ENCODE results near the gene HOXC10.

HOXC10 gene

DNA sequence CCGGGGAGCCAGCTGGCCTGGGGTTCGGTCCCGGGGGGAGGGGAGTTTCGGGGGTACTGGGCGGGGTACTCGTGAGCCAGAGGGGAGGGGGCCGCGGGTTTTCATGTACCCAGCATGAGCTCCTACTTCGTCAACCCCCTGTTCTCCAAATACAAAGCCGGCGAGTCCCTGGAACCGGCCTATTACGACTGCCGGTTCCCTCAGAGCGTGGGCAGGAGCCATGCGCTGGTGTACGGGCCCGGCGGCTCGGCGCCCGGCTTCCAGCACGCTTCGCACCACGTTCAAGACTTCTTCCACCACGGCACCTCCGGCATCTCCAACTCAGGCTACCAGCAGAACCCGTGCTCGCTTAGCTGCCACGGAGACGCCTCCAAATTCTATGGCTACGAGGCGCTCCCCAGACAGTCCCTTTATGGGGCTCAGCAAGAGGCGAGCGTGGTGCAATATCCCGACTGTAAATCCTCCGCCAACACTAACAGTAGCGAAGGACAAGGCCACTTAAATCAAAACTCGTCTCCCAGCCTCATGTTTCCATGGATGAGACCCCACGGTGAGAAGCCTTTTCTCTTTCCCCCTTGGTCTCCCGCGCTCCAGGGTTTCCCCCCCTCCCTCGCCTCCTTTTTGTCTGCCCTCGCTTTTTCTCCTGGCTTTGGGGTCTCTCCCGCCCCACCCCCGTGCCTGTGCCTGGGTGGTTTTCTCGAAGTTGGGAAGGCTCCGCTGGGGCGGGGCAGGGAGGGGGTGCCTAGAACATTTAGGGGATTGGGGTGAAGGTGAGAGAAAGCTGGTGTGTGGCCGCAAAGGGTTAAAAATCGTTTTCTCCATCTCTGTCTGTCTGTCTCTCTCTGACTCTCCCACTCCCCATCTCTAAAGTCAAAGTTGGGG lies 24.5 kb downstream of the HOXC10 start:
- Histone ChIP-seq H3K4me1 (ENCODE audit: control insufficient read depth, insufficient read depth, low read length) (peaks cover 14% of the 10 kb centered on the region), H3K9me3 (ENCODE audit: control insufficient read depth in 2 of 2, low read length in 2 of 2) (no peaks in the 10 kb centered on the region), H3K4me3 (ENCODE audit: low read length in 2 of 2) (peak overlapping the region; percentile 31 to 52), H3K27ac (ENCODE audit: low read length) (no peak overlapping the region), H3K27me3 (ENCODE audit: control insufficient read depth in 1 of 2, insufficient read depth in 2 of 2, low read length in 2 of 2) (peaks cover 84 to 95% of the 10 kb centered on the region in 2 donors), H3K36me3 (ENCODE audit: control insufficient read depth in 2 of 2, insufficient read depth in 2 of 2, low read length in 2 of 2) (no peaks in the 10 kb centered on the region), H3K9ac (ENCODE audit: low read length in 2 of 2) (no peak overlapping the region)

DNA sequence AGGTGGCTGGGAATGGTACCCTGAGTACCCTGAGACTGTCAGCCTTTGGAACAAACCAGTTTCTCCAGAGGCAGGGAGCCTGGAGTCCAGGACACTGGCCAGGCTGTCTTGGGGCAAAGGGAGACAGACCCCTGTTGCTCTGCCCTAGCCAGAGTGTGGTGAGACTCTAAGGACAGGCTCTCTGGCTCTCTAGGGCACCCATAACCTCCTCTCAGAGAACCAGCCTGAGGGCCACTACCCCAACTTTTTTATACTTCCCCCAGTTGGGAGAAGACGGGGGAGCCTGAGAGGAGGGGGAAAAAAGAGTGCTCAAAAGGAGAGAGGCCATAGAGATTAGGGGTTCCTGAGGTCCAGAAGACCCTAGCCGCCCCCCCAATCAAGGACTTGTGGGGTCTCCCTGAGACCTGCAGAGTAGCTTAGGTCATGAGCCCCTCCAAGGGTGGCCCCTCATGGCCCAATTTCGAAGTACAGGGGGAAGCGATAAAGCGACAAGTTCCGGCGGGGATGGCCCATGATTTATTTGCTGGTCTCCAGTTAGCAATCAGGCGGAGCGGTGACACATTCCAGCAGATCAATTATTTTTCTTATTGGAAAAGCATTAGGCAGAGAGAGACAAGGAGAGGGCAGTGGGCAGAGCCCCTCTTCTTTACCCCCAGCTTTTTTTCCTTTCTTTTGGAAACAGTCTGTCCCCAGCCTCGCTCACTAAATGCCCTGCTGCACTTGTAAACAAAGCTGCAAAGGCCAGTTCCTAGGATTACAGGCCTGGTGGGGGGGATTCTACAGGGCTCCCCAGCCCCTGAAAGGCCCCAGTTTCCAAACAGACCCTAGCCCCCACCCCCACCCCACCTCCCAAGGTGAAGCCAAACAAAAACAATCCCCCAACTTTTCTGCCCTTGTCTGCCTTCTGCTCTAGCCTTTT lies 25.4 kb downstream of the HOXC10 start:
- Histone ChIP-seq H3K36me3 (ENCODE audit: control insufficient read depth in 2 of 2, insufficient read depth in 2 of 2, low read length in 2 of 2) (no peaks in the 10 kb centered on the region), H3K4me3 (ENCODE audit: low read length in 2 of 2) (no peak overlapping the region), H3K9me3 (ENCODE audit: control insufficient read depth in 2 of 2, low read length in 2 of 2) (no peaks in the 10 kb centered on the region), H3K9ac (ENCODE audit: low read length in 2 of 2) (no peak overlapping the region), H3K4me1 (ENCODE audit: control insufficient read depth, insufficient read depth, low read length) (peaks cover 16% of the 10 kb centered on the region), H3K27ac (ENCODE audit: low read length) (no peak overlapping the region), H3K27me3 (ENCODE audit: control insufficient read depth in 1 of 2, insufficient read depth in 2 of 2, low read length in 2 of 2) (peaks cover 84 to 95% of the 10 kb centered on the region in 2 donors)

DNA sequence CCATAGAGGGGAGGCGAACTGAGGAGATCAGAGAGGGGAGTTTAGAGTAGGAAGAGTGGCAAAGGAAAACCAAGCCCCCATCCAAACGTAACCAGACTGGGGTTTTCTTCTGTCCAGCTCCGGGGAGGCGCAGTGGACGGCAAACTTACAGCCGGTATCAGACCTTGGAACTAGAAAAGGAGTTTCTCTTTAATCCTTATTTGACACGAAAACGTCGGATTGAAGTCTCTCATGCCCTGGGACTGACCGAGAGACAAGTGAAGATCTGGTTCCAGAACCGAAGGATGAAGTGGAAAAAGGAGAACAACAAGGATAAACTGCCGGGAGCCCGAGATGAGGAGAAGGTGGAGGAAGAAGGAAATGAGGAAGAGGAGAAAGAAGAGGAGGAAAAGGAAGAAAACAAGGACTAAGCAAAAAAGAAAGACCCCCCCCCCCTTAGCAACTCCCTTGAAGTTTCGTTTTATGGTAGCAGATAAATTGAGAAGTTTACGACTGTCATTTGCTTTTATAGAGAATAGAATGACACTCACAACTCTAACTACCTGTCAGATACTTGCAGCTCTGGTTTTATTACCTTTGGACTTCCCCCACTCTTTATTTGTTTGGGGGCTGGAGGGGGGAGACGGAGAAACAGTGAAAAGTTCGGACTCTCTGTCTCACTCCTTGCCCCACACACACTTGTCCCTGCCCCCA lies 26.2 kb downstream of the HOXC10 start:
- Histone ChIP-seq H3K9me3 (ENCODE audit: control insufficient read depth in 2 of 2, low read length in 2 of 2) (no peaks in the 10 kb centered on the region), H3K36me3 (ENCODE audit: control insufficient read depth in 2 of 2, insufficient read depth in 2 of 2, low read length in 2 of 2) (no peaks in the 10 kb centered on the region), H3K4me3 (ENCODE audit: low read length in 2 of 2) (no peak overlapping the region), H3K4me1 (ENCODE audit: control insufficient read depth, insufficient read depth, low read length) (peaks cover 14% of the 10 kb centered on the region), H3K9ac (ENCODE audit: low read length in 2 of 2) (no peak overlapping the region), H3K27me3 (ENCODE audit: control insufficient read depth in 1 of 2, insufficient read depth in 2 of 2, low read length in 2 of 2) (peaks cover 85 to 95% of the 10 kb centered on the region in 2 donors), H3K27ac (ENCODE audit: low read length) (no peak overlapping the region)

DNA sequence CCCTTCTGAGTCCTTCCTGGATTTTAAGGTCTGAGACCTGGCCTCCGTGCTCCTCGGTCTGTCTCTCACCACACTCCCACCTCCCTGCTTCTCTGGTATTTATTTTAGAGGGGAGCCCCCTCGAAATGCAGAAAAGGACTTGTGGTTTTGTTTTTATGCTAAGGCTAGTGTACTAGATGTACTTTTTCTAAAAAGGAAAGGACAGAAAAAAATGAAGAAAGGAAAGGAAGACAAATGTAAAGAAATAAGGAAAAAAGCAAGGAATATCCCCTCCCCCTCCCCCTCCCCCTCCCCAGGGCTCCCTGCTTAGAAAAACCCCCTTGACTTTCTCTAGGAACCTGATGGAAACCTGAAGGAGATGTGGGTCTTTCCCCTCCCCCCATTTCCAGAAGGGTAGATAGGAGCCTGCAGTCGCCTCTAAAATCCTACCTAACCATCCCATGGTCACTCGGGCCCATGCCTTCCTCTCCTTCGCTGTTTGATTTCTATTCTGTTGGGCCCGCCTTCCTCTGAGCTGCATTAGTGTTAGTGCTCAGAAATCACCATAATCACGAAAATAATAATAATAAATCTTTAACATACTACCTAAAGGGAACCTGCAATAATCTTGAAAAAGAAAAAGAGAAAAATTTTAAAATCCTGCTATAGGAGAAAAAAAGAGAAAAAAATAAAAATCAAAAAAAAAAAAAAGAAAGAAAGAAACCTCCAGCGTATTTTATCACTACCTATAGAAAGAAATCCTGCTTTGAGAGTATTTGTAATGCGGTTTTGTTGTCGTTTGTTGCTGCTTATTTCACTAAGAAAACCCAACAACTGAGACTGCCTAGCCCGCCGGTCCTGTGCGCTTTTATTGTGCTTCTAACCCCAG lies 27.0 kb downstream of the HOXC10 start:
- no peak overlapping the region for H3K9ac ChIP-seq (ENCODE audit: low read length in 2 of 2)
- H3K27ac ChIP-seq (ENCODE audit: low read length) = no peak overlapping the region
- peaks cover 80 to 90% of the 10 kb centered on the region in 2 donors for H3K27me3 ChIP-seq (ENCODE audit: control insufficient read depth in 1 of 2, insufficient read depth in 2 of 2, low read length in 2 of 2)
- no peaks in the 10 kb centered on the region for H3K9me3 ChIP-seq (ENCODE audit: control insufficient read depth in 2 of 2, low read length in 2 of 2)
- no peaks in the 10 kb centered on the region for H3K36me3 ChIP-seq (ENCODE audit: control insufficient read depth in 2 of 2, insufficient read depth in 2 of 2, low read length in 2 of 2)
- H3K4me3 ChIP-seq (ENCODE audit: low read length in 2 of 2) = no peak overlapping the region
- peaks cover 11% of the 10 kb centered on the region for H3K4me1 ChIP-seq (ENCODE audit: control insufficient read depth, insufficient read depth, low read length)

DNA sequence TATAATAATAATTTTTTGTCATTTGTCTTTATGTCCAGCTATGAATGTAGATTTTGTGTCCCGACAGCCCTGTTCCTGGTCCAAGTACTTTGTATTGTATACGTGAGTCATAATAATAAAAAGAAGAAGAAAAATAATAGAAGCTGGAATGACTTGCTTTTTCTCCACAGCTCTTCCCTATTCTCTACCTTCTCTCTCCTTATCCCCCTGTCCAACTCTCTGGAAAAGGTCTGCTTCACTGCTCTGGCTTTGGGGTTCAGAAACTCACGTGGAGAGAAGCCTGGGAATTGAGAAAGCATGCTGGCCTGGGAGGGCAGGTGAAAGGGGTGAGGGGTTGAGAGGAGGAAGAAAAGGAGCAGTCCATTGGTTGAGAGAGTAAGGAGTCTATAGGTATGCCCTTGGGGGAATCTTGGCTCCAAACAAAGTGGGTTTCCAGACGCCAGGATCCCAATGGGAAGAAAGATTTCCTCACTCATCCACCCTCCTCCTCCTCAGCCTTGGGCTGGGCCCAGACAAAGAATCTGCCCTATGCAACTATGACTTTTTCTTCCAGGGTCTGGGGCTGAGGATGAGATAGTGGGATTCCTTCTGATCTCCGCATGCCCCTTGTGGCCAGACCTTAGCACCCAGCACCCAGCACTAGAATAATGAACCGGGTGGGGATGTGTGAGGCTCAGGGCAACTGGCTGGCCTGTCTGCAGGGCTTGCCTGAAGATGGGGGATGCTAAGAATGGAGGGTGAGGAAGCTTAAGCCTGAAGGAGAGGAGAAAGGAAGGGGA lies 27.9 kb downstream of the HOXC10 start:
- no peaks in the 10 kb centered on the region for H3K36me3 ChIP-seq (ENCODE audit: control insufficient read depth in 2 of 2, insufficient read depth in 2 of 2, low read length in 2 of 2)
- H3K9me3 ChIP-seq (ENCODE audit: control insufficient read depth in 2 of 2, low read length in 2 of 2) = no peaks in the 10 kb centered on the region
- H3K9ac ChIP-seq (ENCODE audit: low read length in 2 of 2) = no peak overlapping the region
- peaks cover 76 to 87% of the 10 kb centered on the region in 2 donors for H3K27me3 ChIP-seq (ENCODE audit: control insufficient read depth in 1 of 2, insufficient read depth in 2 of 2, low read length in 2 of 2)
- no peak overlapping the region for H3K27ac ChIP-seq (ENCODE audit: low read length)
- peaks cover 13% of the 10 kb centered on the region for H3K4me1 ChIP-seq (ENCODE audit: control insufficient read depth, insufficient read depth, low read length)
- no peak overlapping the region for H3K4me3 ChIP-seq (ENCODE audit: low read length in 2 of 2)

DNA sequence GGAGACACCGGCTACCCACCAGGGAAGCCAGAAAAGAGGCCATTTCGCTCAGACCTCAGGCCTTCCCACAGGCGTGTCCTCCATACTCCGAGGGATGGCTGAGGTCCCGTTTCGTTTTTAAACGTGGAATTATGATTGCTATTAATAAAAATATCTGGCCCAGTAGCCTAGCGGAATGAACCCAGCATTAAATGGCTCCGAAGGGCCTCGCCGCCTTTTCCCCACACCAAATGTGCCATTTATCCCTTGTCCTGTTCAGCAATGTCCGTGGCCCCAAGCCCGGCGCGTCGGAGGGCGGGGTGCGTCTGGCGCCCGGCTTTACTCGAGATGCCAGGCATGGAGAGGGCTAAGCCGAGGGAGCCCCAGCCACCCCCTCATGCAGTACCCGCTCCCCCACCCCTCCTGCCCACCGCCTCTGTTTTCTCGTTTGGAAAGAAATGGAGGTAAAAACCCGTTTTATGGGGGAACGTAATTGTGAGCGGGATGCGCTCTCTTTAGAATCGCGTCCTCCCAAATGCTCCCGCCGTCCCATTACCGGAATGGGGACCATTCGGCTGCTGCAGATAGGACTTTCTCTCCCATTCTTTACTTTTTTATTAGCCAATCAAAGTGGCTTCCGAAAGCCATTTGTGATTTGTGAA lies 29.6 kb downstream of the HOXC10 start:
- Histone ChIP-seq H3K27me3 (ENCODE audit: control insufficient read depth in 1 of 2, insufficient read depth in 2 of 2, low read length in 2 of 2) (peaks cover 75 to 88% of the 10 kb centered on the region in 2 donors), H3K9ac (ENCODE audit: low read length in 2 of 2) (no peak overlapping the region), H3K4me1 (ENCODE audit: control insufficient read depth, insufficient read depth, low read length) (peaks cover 17% of the 10 kb centered on the region), H3K27ac (ENCODE audit: low read length) (no peak overlapping the region), H3K4me3 (ENCODE audit: low read length in 2 of 2) (peak overlapping the region in 1 of 2 donors; percentile 29), H3K36me3 (ENCODE audit: control insufficient read depth in 2 of 2, insufficient read depth in 2 of 2, low read length in 2 of 2) (no peaks in the 10 kb centered on the region), H3K9me3 (ENCODE audit: control insufficient read depth in 2 of 2, low read length in 2 of 2) (no peaks in the 10 kb centered on the region)

DNA sequence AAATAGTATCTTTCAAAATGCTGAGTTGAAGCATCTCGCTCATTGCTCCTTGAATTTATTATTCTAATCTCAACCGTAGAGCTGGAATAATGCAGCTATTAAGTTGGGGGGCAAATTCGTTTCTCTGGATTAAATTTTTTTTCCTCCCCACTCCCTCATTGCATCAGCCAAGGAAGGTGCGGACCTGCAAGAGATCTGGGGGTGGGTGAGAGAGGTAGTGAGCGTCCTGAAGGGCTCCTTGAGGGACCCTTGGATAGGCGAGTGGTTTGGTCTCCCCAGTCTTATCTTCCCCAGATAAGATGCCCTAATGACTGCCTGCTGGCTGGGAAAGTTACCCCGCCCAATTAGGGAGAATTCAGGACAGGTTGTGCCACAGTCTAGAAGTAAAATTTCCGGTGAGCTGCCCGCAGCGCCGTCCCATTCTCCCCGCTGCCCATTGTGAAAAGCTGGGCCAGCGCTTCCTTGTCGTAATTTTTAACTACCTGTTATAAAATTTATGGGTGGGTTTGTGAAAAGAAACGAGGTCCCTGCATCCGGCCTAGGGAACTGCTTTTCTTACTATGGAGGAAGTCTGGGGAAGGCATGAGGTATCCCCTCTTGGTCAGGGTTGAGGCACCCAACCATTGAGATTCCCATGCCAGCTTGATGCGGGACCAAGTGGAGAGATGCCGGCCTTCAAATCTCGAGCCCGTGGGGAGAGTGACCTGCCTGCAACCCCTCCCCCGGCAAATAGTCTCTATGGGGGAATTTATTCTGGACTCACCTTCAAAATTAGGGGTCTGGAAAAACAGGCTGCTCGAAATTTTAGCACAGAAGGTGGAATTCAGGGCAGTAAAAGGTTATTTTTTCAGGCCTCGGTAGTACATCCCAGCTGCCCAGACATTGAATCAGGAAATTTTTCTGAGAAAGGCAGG lies 30.3 kb downstream of the HOXC10 start:
- H3K36me3 ChIP-seq (ENCODE audit: control insufficient read depth in 2 of 2, insufficient read depth in 2 of 2, low read length in 2 of 2) = no peaks in the 10 kb centered on the region
- no peak overlapping the region for H3K4me3 ChIP-seq (ENCODE audit: low read length in 2 of 2)
- H3K9me3 ChIP-seq (ENCODE audit: control insufficient read depth in 2 of 2, low read length in 2 of 2) = no peaks in the 10 kb centered on the region
- H3K27ac ChIP-seq (ENCODE audit: low read length) = no peak overlapping the region
- peaks cover 74 to 88% of the 10 kb centered on the region in 2 donors for H3K27me3 ChIP-seq (ENCODE audit: control insufficient read depth in 1 of 2, insufficient read depth in 2 of 2, low read length in 2 of 2)
- H3K9ac ChIP-seq (ENCODE audit: low read length in 2 of 2) = no peak overlapping the region
- peaks cover 15% of the 10 kb centered on the region for H3K4me1 ChIP-seq (ENCODE audit: control insufficient read depth, insufficient read depth, low read length)

DNA sequence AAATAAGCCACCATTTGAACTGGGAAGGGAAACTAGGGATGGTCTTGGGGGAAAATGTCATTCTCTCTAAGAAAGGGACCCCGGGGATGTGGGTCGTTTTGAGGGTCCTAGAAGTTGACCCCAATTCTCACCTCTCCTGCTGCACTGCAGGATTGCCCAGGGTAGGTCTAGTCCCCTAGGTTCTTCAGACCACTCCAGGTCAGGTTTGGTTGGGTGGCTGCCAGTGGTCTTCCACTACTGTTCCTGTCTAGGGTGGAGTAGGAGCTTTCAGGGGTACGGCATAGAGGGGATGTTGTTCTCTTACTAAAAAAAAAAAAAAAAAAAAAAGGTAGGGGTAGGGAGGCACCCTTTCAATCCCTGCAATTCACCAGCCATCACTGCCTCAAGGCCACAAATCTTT lies 31.1 kb downstream of the HOXC10 start:
- Histone ChIP-seq H3K4me1 (ENCODE audit: control insufficient read depth, insufficient read depth, low read length) (peaks cover 15% of the 10 kb centered on the region), H3K4me3 (ENCODE audit: low read length in 2 of 2) (no peak overlapping the region), H3K9me3 (ENCODE audit: control insufficient read depth in 2 of 2, low read length in 2 of 2) (no peaks in the 10 kb centered on the region), H3K36me3 (ENCODE audit: control insufficient read depth in 2 of 2, insufficient read depth in 2 of 2, low read length in 2 of 2) (no peaks in the 10 kb centered on the region), H3K9ac (ENCODE audit: low read length in 2 of 2) (no peak overlapping the region), H3K27me3 (ENCODE audit: control insufficient read depth in 1 of 2, insufficient read depth in 2 of 2, low read length in 2 of 2) (peaks cover 74 to 88% of the 10 kb centered on the region in 2 donors), H3K27ac (ENCODE audit: low read length) (no peak overlapping the region)

Measured in stomach smooth muscle (tissue), 2 donors.